ENCODE data around the gene LGMN.
"Not testable (repeated sequence)": the region's sequence is repeated elsewhere in the genome, so short reads cannot be mapped to it uniquely, and the experiment has no call there.

Gene LGMN

DNA sequence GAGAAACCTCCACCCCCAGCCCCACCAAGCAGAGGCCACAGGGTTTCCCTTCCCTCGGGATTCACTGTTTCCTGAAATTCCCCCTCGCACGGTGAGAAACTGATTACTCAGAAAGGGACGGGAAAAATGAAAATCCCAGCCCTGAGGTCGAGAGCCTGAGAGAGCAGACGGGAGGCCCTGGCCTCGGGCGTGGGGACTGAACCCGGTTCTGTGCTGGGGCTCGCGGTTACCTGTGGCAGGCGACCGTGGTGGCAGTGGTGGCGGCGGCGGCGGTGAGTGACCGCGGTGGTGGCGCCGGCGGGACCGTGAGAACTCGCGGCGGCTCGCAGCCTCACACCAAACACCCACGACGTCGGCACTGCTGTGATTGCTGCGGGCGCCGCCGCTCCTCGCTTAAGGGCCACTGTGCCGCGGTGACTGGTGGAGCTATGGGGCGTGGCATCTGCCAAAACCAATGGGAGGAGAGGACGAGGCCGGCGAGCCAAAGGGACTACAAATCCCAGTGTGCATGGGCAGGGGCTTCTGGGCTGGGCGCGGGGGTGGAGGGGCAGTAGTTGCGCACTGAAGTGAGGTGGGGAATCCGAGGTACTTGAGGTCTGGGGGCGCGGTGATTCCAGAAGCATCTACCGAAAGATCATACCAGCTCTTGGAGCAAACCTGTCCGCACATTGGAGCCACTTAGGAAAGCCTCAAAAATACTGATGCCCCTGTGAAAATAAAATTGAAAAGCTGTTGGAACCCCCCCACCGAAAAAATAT lies at the start of gene LGMN:
Gene LGMN (minus strand): TSS at position 369 of the 758 bp plus-strand sequence. CDS start 15,841 bp downstream, outside the sequence.
- peak; percentile 92 for DNase-seq

DNA sequence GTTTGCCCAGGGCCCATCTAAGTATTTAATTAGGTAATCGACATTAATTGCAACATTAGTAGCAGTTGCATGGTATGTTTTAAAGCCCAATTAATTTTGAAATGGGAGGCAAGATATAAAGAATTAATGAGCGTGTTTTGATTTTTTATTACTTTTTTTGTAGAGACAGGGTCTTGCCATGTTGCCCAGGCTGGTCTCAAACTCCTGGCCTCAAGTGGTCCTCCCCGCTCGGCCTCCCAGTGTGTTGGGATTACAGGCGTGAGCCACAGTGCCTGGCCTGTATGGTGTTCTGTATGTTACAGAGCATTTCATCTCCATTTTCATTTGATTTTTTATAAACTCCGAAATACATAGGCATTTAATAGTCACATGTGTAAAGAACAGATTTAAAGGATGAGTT lies 46.5 kb upstream of the LGMN start:
- DNase-seq: no peak

DNA sequence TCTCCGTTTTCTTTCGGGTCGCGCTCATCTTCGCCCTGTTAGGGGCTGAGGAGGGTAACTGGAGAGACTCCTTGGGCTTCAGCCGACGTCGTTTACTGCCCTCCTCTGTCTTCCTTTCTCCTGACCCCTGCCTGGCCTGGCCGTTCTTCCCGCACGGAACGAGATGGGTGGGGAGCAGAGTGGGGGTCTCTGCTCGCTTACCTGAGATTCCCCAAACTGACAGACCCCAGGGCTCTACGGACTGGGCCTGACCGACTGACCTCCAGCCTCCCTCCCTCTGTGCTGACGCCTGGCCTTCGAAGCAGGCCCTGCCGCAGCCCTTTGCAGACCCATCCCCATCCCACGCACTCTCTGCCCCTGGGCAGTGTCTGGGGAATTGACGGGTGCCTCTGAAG lies 46.1 kb upstream of the LGMN start:
- DNase-seq: no peak

DNA sequence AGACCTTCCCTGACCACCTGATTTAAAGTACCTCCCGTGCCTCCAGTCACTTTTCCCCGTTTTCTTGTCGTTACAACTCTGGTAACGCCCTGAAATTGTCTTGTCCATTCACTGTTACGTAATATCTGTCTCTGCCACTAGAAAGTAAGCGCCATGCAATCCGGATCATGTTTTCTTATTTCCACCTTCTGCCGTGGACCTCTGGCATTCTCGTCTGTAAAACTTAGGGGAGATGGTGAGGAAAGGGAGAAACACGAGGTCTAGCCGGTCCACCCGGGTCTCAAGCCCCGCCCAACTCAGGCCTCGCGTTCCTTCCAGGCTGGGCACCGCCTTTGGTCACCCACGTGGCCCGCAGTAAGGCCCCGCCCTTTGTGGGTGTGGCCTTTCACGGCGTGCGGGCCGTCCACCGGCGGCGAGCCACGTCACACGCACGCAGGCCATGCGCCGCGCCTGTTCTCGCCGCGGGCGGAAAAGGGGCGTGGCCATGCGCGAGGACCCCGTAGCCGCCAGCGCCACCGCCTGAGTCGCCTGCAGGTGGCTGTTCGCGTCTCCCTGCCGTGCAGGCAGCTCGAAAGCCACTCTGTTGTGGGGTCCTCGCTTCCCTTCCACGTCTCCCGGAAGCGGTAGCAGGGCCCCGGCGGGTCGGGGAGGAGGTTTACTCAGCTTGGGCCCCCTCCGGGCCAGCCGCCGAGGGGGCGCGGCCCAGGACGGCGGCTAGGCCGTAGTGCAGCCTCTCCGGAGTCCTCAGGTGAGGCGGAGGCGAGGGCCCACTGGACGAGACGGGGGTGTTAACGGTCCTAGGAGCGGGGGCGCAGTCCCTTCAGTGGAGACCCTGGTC lies 45.5 kb upstream of the LGMN start, which contains the start of gene GOLGA5:
Gene GOLGA5 (plus strand): TSS at position 597 of the 838 bp plus-strand sequence. CDS start 3,133 bp downstream, outside the sequence.
- DNase-seq: peak; percentile 98

DNA sequence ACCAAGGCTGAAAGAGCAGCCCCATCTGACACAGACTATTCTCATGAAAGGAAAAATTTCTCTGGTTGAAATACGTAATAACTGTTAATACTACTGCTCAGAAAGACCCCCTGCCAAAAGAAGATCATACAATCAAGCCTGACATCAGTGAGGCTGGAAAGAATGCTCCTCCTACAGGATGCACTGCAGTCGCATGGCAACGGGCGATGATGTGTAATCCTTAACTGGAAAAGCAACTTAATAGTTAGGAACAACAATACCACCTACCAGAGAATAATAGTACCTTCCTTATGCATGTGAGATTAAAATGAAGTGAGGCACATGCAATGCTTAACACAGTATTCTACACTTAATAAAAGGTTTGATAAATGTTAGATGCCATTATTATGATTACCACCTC lies 44.5 kb upstream of the LGMN start:
- no peak for DNase-seq

DNA sequence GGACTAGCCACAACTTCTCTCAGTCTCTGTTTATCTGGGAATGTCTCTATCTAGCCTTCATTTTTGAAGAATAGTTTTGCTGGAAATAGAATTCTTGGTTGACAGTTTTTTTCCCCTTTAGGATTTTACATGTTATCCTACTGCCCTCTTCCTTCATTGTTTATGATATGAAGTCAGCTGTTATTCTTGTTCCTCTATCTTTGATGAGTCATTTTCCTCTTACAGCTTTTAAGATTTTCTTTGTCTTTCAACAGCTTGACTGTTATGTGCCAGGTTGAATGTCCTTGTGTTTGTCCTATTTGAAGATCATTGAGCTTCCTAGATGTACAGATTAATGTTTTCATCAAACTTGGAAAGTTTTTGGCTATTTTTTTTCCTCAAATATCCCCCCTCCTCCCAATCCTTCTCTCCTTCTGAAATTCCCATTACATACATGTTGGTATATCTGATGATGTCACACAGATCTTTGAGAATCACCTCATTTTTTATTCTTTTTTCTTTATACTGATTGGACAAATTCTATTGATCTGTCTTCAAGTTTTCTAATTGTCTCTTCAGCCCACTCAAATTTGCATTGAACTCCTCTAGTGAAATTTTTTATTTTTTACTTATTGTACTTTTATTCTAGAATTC lies 41.1 kb upstream of the LGMN start:
- no peak for DNase-seq

DNA sequence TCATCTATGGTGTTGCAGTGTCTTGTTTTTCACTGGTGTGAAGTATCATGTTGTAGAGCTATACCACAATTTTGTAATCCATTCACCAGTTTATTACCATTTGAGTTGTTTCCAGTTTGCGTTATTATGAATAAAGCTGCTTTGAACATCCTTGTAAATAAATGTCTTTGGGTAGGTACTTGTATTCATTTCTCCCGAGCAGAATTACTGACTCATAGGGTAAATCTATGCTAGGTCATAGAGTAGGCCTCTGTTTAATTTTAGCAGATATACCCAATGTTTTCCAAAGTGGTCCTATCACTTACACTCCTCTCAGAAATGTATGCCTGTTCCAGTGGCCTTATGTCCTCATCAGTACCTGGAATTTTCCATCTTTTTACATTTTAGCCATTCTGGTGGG lies 39.1 kb upstream of the LGMN start:
- DNase-seq: no peak

DNA sequence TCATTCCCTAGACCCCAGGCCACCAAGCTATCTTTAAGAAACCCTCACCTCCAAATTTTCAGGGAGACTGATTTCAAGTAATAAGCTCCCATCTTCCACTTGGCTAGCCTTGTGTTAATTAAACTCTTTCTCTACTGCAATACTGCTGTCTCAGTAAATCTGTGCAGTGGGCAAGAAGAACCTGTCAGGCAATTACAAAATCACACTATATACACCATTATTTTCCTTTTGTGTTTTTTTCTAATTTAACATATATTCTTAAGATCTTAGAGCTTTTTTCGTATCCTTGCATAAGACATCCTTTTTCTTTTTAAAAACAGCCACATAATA lies 38.0 kb upstream of the LGMN start:
- no peak for DNase-seq

DNA sequence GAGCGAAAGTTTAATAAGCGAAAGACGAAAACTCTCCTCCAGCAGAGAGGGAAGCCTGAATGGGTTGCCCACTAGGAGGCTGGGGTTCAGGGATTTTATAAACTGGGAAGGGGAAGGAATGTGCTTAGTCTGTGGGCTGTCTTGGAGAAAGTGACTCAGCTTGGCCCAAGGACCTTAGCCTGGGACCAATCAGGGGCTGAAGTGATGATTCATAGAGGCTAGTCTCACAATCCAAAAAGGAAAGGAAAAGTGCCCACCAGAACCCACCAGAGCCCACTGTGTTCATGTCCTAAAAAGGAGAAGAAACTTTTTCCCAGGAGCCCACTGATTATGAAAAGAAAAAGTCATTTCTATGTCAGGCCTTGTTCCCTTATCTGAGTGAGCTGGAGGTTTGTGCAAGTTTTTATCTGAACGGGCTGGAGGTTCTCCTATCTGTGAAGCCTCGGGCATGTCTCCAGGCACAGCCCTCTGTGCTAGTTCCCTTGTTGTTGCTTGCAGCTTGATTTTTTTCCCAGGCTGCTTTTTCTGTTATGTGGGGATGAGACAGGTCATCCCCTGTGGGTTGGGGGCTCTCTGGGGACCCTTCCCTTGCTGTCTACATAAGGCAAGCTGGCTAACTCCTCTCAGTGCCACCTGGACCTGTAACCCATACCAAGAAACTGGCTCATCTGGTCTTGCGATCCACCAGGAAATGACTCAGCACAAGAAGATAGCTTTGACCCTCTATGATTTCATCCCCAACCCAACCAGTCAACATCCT lies 37.4 kb upstream of the LGMN start:
- DNase-seq: no peak

DNA sequence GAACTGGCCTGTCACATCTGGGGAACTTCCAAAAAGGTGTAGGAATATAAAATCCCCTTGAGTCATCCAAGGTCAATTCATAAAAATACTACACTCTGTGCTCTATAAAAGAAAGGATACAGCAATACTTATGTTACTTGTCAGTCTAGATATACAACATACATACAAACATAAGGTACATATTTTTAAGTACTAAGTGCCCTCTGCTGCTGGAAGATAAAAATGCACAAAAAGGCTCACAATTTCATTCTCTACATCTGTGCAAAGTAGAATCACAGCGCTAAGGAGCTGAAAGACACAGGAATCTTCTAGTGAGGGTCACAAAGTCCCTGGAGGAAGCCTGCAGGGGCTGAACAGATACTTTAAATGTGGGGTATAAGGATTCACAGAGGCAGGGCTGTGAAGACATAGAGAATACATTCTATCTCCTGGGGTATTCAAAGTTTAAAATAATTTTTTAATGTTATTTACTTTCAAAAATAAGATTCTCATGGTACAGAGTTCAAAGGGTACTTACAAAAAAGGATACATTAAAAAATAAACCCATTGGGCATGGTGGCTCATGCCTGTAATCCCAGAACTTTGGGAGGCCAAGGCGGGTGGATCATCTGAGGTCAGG lies 35.5 kb upstream of the LGMN start:
- DNase-seq: no peak

DNA sequence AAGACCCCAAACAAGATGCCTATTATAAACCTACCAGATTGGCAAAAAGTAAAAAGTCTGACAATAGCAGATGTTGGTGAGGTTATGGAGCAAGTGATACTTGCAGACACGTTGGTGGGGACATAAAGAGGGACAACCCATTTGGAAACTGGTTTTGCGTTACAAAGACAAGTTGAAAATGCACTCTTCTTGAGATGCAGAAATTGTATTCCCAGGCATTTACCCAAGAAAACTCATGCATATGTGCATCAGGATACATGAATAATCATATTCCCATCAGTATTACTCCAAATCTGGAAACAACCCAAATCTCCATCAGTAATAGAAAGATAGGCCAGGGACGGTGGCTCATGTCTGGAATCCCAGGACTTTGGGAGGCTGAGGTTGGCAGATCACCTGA lies 32.9 kb upstream of the LGMN start:
- DNase-seq: no peak

DNA sequence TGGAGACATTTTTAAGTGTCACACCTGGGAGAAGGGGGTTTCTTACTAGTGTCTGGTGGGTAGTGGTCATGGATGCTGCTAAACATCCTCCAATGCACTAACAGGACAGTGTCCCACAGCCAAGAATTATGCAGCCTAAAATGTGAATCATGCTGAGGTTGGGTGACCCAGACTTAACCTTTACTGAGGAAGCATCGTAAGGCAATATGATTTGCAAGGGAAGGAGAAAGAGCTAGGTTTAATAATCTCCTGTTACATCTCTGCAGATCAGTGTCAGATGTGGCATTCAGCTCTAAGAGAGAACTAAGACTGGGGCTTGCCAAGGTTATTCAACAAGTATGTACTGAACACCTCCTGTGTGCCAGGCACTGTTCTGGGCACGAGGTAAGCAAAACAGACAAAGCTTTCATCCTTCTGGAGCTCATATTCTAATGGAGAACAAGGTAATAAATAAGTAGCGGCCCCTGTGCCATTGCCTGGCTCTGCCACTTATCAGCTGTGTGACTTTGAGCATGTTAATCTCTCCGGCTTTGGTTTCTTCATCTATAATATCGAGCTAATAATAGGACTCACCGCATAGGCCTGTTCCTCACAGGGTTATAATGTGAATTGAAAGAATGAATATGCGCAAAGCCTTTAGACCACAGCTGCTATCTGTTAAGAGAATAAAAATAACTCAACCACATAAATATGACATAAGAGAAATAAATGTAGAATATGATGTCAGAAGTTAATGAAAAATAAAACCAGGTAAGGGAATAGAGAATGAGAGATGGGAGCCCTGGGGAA lies 32.2 kb upstream of the LGMN start:
- peak; percentile 21 for DNase-seq

DNA sequence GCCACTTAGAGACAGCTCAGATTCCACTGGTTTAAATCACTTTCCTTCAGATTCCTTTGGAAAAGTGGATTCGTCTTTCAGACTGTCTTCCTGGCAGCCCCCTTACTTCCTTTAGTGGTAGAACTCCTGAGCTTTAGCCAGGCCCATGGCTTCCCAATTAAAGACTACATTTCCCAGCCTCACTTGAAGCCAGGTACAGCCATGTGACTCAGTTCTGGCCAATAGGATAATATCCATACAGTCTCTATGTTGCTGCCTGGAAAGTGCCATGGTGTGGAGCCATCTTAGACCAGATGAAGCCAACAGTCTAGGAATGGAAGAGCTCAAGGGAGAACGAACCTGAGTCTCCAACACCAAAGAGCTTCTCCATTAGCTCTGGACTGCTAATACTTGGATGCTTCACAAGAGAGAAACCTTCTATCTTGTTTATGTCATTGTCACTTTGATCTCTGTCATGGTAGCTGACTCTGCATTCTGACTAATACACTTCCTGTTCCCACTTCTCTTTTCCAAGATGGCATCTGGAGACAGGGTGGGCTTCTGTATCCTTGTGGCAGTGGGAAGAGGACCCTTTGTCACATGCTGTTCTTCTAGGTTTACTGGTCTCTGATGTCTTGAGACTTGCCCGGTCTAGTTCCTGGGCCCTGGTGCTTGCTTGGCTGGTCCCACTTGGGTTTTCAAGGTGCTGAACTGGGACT lies 30.6 kb upstream of the LGMN start:
- DNase-seq: not testable (repeated sequence)

DNA sequence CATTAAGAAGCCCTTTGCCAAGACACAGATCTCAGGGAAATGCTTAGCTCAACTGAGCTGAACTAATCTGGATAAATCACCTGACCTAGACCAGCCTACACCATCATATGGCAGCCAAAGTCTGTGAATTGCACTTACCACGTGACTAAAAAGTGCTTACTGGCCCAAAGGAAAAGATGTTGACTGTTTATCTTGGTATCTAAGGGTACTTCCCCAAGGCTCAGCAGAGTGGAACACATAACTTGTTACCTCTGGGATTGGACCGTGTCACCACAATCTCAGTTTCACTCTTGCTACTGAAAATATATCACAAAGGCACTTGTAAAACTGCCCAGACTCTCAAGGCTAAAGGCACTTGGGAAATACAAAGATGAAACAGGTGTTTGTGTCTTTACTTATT lies 26.9 kb upstream of the LGMN start:
- peak; percentile 49 for DNase-seq

DNA sequence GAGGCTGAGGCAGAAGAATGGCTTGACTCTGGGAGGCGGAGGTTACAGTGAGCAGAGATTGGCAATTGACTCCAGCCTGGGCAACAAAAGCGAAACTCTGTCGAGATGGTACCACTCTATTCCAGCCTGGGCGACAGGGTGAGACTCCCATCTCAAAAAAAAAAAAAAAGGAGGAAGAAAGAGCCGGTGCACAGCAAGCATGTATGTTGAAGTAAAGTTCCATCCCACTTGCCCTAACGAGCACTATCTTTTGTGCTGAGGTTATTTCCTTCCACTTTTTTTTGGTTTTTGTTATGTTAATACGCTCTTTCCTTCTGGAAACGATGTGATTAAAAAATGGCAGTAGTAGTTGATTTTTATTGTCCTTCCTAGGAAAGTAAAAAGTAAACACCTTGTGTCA lies 26.1 kb upstream of the LGMN start:
- no peak for DNase-seq

DNA sequence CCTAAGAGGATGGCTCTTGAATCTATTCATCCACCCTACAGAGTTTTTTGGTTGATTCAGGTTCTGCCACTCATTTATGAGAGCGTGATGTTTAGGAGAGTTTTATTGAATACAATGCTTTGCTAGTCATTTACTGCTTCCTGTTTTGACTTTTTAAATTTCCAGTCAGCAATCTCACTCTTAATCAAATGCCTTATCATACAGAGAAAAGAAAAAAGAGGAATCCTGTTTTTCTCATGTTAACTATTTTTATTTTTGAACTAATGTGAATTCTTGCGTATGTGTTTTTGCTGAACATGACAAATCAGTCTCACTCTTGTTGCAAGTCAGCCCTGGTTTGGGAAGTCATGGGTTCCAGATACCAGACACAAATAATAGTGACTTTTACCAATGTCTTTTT lies 22.1 kb upstream of the LGMN start:
- DNase-seq: no peak

DNA sequence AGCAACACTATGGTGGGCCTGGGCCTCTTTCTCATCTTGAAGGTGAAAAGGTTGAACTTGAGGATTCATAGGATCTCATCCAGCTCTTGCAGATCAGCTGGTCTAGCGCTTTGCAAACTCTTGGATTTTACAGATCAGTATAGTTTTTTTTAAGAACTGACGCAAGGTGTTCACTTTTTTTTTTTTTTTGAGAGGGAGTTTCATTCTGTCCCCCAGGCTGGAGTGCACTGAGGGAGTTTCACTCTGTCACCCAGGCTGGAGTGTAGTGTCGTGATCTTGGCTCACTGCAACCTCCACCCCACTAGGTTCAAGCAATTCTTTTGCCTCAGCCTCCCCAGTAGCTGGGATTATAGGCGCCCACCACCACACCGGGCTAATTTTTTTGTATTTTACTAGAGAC lies 20.4 kb upstream of the LGMN start:
- DNase-seq: no peak

DNA sequence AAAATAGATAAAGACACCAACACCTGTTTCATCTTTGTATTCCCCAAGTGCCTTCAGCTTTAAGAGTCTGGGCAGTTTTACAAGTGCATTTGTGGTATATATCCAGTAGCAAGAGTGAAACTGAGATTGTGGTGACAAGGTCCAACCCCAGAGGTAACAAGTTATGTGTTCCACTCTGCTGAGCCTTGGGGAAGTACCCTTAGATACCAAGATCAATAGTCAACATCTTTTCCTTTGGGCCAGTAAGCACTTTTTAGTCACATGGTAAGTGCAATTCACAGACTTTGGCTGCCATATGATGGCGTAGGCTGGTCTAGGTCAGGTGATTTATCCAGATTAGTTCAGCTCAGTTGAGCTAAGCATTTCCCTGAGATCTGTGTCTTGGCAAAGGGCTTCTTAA lies 19.8 kb upstream of the LGMN start:
- peak; percentile 63 for DNase-seq

DNA sequence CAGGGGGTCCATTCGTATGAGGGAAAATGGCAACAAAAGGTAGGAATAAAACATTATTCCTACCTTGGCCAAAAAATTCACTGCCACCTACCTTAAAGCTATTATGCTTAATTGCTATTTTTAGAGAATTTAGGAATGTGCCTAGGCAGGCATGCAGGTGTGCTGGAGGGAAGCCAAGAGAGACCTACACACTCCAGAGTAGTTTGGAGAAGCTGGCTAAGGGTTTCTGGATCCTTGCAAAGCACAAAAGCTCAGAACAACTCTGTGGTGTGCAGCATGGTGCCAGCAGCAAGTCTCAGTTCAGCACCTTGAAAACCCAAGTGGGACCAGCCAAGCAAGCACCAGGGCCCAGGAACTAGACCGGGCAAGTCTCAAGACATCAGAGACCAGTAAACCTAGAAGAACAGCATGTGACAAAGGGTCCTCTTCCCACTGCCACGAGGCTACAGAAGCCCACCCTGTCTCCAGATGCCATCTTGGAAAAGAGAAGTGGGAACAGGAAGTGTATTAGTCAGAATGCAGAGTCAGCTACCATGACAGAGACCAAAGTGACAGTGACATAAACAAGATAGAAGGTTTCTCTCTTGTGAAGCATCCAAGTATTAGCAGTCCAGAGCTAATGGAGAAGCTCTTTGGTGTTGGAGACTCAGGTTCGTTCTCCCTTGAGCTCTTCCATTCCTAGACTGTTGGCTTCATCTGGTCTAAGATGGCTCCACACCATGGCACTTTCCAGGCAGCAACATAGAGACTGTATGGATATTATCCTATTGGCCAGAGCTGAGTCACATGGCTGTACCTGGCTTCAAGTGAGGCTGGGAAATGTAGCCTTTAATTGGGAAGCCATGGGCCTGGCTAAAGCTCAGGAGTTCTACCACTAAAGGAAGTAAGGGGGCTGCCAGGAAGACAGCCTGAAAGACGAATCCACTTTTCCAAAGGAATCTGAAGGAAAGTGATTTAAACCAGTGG lies 15.5 kb upstream of the LGMN start:
- DNase-seq: not testable (repeated sequence)

DNA sequence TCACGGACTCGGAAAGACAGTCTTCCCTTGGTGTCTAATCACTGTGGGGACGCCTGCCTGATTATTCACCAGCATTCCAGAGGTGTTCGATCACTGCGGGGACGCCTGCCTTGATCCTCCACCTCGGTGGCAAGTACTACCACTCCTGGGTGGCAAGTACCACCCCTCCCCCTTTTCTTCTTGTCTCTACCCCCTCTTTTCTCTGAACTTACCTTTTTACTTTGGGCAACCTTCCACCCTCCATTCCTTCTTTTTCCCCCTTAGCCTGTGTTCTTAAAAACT lies 12.0 kb upstream of the LGMN start:
- no peak for DNase-seq
